Measurements from ENCODE around the gene PATJ. TPM values are rescaled to one million over a fixed set of nuclear protein-coding genes. Genes with fewer than 3 reads are reported as not detected.
A peak's percentile ranks its signal among the peaks of the same experiment; 100 is the strongest.

The PATJ gene
- total RNA-seq, 4 donors from 2014 or later: 24.3 to 36.3 (median 28.8) TPM

GRCh38 chr1:62077821-62078220 is 335.5 kb downstream of the PATJ start:
- H3K27me3 ChIP-seq: no peaks in the 10 kb centered on the region
- no peak overlapping the region for H3K4me3 ChIP-seq
- no peaks in the 10 kb centered on the region for H3K4me1 ChIP-seq
- no peaks in the 10 kb centered on the region for H3K9me3 ChIP-seq
- TF ChIP-seq POLR2A (IDR thresholded peaks at IDR 0.05) (no peak), EP300 (IDR thresholded peaks at IDR 0.05) (no peak), CTCF (IDR thresholded peaks at IDR 0.05) (no peak)
- peaks cover 0 to 4% (median 0%) of the 10 kb centered on the region in 3 donors for H3K36me3 ChIP-seq
- H3K27ac ChIP-seq: no peak overlapping the region
- WGBS, 2 donors: 55 to 56% methylated on average over 1 of the region's 1 CpG
- DNase-seq (ENCODE audit: low spot score in 2 of 2): no peak

GRCh38 chr1:62082456-62083363 is 340.4 kb downstream of the PATJ start:
- DNase-seq (ENCODE audit: low spot score in 2 of 2): peak; percentile 18 to 38
- Histone ChIP-seq H3K27ac (no peak overlapping the region), H3K27me3 (no peaks in the 10 kb centered on the region), H3K36me3 (peaks cover 0 to 8% (median 0%) of the 10 kb centered on the region in 3 donors), H3K9me3 (no peaks in the 10 kb centered on the region), H3K4me1 (no peaks in the 10 kb centered on the region), H3K4me3 (no peak overlapping the region)
- TF ChIP-seq CTCF (IDR thresholded peaks at IDR 0.05): peak; percentile 63 to 88 (median 83)
- TF ChIP-seq EP300 (IDR thresholded peaks at IDR 0.05): no peak
- 69 to 71% methylated on average over 14 of the region's 14 CpGs for WGBS, 2 donors

DNA sequence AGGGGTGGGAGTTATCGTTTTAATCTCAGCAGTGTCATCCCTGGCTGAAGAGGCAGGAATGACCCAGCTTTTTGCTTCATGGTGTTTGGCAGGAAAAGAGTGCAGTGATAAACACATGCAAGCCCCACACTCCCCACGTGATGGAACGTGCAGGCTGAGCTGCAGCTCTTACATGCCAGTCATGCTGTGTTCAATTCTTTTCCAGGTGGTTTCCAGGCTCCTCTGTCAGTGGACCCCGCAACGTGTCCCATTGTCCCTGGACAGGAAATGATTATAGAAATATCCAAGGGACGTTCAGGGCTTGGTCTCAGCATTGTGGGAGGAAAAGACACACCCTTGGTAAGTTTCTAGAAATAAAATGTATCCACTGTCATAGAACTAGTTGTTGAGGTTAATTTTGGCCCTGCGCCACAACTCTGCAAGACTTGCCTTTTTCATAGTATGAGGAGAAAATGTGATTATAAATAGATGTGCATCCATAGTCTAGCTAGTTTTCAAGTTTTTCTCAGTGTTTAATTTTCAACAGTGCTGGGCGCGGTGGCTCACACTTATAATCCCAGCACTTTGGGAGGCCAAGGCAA is 342.1 kb downstream of the PATJ start:
- TF ChIP-seq POLR2A (IDR thresholded peaks at IDR 0.05) (no peak), CTCF (IDR thresholded peaks at IDR 0.05) (no peak), EP300 (IDR thresholded peaks at IDR 0.05) (no peak)
- H3K4me3 ChIP-seq: no peak overlapping the region
- 56 to 58% methylated on average over 9 of the region's 9 CpGs for WGBS, 2 donors
- H3K27ac ChIP-seq: no peak overlapping the region
- H3K27me3 ChIP-seq: no peaks in the 10 kb centered on the region
- DNase-seq (ENCODE audit: low spot score in 2 of 2): no peak
- H3K9me3 ChIP-seq: no peaks in the 10 kb centered on the region
- no peaks in the 10 kb centered on the region for H3K4me1 ChIP-seq
- H3K36me3 ChIP-seq: peaks cover 0 to 8% (median 0%) of the 10 kb centered on the region in 3 donors

GRCh38 chr1:62088439-62088838 is 346.2 kb downstream of the PATJ start:
- Histone ChIP-seq H3K4me1 (peaks cover 0 to 7% (median 0%) of the 10 kb centered on the region in 4 donors), H3K4me3 (no peak overlapping the region), H3K36me3 (peaks cover 0 to 5% (median 0%) of the 10 kb centered on the region in 3 donors), H3K27ac (no peak overlapping the region), H3K9me3 (no peaks in the 10 kb centered on the region), H3K27me3 (no peaks in the 10 kb centered on the region)
- DNase-seq (ENCODE audit: low spot score in 2 of 2): no peak
- TF ChIP-seq EP300 (IDR thresholded peaks at IDR 0.05) (no peak), CTCF (IDR thresholded peaks at IDR 0.05) (no peak), POLR2A (IDR thresholded peaks at IDR 0.05) (no peak)

GRCh38 chr1:62089570-62089969 is 347.3 kb downstream of the PATJ start:
- no peaks in the 10 kb centered on the region for H3K9me3 ChIP-seq
- DNase-seq (ENCODE audit: low spot score in 2 of 2): no peak
- no peak overlapping the region for H3K27ac ChIP-seq
- peaks cover 0 to 7% (median 0%) of the 10 kb centered on the region in 4 donors for H3K4me1 ChIP-seq
- H3K36me3 ChIP-seq: peaks cover 0 to 5% (median 0%) of the 10 kb centered on the region in 3 donors
- 85 to 91% methylated on average over 2 of the region's 2 CpGs for WGBS, 2 donors
- H3K27me3 ChIP-seq: no peaks in the 10 kb centered on the region
- H3K4me3 ChIP-seq: no peak overlapping the region
- TF ChIP-seq CTCF (IDR thresholded peaks at IDR 0.05): no peak
- TF ChIP-seq EP300 (IDR thresholded peaks at IDR 0.05): no peak
- TF ChIP-seq POLR2A (IDR thresholded peaks at IDR 0.05): no peak

All from tibial nerve (tissue), 4 donors.